SK-N-SH (cell line): ENCODE results near the gene TARS1.
A peak's percentile ranks its signal among the peaks of the same experiment; 100 is the strongest.

ENCODE experiments used
- GABPA ChIP-seq: IDR thresholded peaks from 2 replicates; pipeline ENCODE4 v1.4.0; 2012; ENCODE audit warnings: low read depth, mild to moderate bottlenecking
- JUND ChIP-seq: IDR thresholded peaks from 2 replicates; pipeline ENCODE4 v1.4.0; 2012
- MEF2A ChIP-seq: IDR thresholded peaks from 2 replicates; pipeline ENCODE4 v1.4.0; 2012; ENCODE audit warnings: low read depth, borderline replicate concordance
- POLR2AphosphoS5 ChIP-seq: IDR thresholded peaks from 2 replicates; pipeline ENCODE4 v1.6.1; 2012; ENCODE audit warnings: low read depth, low read length
- RAD21 ChIP-seq: IDR thresholded peaks from 2 replicates; pipeline ENCODE4 v1.6.1; 2012; ENCODE audit warnings: mild to moderate bottlenecking, low read length
- RCOR1 ChIP-seq: fragments of 150-350 bp; IDR thresholded peaks from 2 replicates; pipeline ENCODE4 v1.6.1; 2017; ENCODE audit warnings: antibody characterized with exemption, low read length
- TAF1 ChIP-seq: IDR thresholded peaks from 2 replicates; pipeline ENCODE4 v1.6.1; 2012; ENCODE audit warnings: low read depth, mild to moderate bottlenecking, low read length, moderate library complexity, borderline replicate concordance
- TF ChIP-seq, protein P1 (sequence below): fragments of 200-600 bp; sonication (generic); IDR thresholded peaks from 2 replicates; pipeline ENCODE4 v1.6.1; 2017; ENCODE audit warnings: antibody characterized with exemption, mild to moderate bottlenecking, moderate library complexity
- TF ChIP-seq, protein P2 (sequence below): IDR thresholded peaks from 2 replicates; pipeline ENCODE4 v1.4.0; 2012; ENCODE audit warnings: low read depth, borderline replicate concordance
- TF ChIP-seq, protein P3 (sequence below): IDR thresholded peaks from 2 replicates; pipeline ENCODE4 v1.6.1; 2012; ENCODE audit warnings: mild to moderate bottlenecking, low read depth, low read length, moderate library complexity

DNA sequence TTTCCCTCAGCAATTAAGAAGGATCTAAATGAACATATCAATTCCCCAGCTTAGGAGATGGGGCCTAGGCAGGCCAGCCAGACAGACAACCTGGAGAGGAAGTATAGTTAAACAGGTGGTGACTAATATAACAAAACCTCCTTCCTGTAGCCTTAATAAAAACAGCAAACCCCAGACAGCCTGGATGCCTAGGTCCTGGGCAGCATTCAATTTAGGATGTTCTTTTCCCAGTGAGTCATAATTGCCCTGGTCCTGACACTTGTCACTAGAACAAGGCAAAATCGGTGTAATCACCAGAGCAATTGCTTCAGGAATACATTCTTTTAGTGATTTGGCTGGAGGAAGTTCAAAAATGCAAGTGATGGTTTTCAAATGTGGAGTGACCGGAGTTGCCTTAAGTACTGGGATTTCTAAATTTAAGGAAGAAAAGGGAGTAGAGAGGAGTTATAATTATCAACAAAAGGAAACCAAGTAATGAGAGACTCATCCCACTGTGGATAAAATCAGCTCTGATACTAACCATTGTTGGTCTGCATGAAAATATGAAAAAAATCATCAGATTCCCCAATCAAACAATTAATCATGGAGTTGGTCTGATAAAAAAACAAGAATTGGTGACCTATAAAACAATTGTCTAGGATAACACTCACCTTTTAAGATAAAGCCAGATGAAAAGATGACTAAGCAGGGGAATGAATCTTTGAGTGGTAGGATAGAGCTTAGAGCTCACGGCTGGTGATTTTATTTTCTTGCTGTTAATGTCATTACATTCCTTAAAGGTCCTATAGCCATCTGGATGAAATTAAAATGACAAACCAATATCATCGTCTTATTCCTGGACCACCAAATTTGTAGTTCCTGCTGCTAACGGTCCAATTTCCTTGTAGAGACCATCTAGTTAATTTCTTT lies 39.0 kb upstream of the TARS1 start:
- no peak for TF ChIP-seq GABPA
- peak; percentile 84 for TF ChIP-seq JUND
- no peak for TF ChIP-seq RAD21
- TF ChIP-seq MEF2A = no peak
- TF ChIP-seq POLR2AphosphoS5 = peak; percentile 36; the same call in 1 of the 2 replicates
- TF ChIP-seq, protein P1, sequence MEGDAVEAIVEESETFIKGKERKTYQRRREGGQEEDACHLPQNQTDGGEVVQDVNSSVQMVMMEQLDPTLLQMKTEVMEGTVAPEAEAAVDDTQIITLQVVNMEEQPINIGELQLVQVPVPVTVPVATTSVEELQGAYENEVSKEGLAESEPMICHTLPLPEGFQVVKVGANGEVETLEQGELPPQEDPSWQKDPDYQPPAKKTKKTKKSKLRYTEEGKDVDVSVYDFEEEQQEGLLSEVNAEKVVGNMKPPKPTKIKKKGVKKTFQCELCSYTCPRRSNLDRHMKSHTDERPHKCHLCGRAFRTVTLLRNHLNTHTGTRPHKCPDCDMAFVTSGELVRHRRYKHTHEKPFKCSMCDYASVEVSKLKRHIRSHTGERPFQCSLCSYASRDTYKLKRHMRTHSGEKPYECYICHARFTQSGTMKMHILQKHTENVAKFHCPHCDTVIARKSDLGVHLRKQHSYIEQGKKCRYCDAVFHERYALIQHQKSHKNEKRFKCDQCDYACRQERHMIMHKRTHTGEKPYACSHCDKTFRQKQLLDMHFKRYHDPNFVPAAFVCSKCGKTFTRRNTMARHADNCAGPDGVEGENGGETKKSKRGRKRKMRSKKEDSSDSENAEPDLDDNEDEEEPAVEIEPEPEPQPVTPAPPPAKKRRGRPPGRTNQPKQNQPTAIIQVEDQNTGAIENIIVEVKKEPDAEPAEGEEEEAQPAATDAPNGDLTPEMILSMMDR = no peak
- TF ChIP-seq, protein P2, sequence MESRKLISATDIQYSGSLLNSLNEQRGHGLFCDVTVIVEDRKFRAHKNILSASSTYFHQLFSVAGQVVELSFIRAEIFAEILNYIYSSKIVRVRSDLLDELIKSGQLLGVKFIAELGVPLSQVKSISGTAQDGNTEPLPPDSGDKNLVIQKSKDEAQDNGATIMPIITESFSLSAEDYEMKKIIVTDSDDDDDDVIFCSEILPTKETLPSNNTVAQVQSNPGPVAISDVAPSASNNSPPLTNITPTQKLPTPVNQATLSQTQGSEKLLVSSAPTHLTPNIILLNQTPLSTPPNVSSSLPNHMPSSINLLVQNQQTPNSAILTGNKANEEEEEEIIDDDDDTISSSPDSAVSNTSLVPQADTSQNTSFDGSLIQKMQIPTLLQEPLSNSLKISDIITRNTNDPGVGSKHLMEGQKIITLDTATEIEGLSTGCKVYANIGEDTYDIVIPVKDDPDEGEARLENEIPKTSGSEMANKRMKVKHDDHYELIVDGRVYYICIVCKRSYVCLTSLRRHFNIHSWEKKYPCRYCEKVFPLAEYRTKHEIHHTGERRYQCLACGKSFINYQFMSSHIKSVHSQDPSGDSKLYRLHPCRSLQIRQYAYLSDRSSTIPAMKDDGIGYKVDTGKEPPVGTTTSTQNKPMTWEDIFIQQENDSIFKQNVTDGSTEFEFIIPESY = no peak
- no peak for TF ChIP-seq TAF1
- TF ChIP-seq, protein P3, sequence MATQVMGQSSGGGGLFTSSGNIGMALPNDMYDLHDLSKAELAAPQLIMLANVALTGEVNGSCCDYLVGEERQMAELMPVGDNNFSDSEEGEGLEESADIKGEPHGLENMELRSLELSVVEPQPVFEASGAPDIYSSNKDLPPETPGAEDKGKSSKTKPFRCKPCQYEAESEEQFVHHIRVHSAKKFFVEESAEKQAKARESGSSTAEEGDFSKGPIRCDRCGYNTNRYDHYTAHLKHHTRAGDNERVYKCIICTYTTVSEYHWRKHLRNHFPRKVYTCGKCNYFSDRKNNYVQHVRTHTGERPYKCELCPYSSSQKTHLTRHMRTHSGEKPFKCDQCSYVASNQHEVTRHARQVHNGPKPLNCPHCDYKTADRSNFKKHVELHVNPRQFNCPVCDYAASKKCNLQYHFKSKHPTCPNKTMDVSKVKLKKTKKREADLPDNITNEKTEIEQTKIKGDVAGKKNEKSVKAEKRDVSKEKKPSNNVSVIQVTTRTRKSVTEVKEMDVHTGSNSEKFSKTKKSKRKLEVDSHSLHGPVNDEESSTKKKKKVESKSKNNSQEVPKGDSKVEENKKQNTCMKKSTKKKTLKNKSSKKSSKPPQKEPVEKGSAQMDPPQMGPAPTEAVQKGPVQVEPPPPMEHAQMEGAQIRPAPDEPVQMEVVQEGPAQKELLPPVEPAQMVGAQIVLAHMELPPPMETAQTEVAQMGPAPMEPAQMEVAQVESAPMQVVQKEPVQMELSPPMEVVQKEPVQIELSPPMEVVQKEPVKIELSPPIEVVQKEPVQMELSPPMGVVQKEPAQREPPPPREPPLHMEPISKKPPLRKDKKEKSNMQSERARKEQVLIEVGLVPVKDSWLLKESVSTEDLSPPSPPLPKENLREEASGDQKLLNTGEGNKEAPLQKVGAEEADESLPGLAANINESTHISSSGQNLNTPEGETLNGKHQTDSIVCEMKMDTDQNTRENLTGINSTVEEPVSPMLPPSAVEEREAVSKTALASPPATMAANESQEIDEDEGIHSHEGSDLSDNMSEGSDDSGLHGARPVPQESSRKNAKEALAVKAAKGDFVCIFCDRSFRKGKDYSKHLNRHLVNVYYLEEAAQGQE = no peak
- TF ChIP-seq RCOR1 = no peak
